H1 (cell line): ENCODE results near the gene PRG2. TPM values are rescaled to one million over a fixed set of nuclear protein-coding genes. Genes with fewer than 3 reads are reported as not detected.

Experiments
- CTCF ChIA-PET: fragments of 300-600 bp; sonication (Branson Sonifier 250); formaldehyde crosslinking; loops from one replicate; lab custom pipeline; 2021; ENCODE audit not compliant: partially characterized antibody; lab: Charles Lee
- POLR2A ChIA-PET: fragments of 300-600 bp; sonication (Branson Sonifier 250); formaldehyde crosslinking; loops from one replicate; lab custom pipeline; 2021; ENCODE audit warnings: inconsistent platforms; ENCODE audit not compliant: partially characterized antibody; lab: Charles Lee
- DNase-seq, 2 experiments: peaks; one replicate each; pipeline versions ENCODE4 v3.0.0 to v3.0.0-alpha.2; 2010 to 2022; ENCODE audit warnings: low spot score in 2 of 2, low read depth in 1 of 2, mixed read lengths in 1 of 2
- FAIRE-seq: peaks from 2 replicates; lab custom pipeline; 2011; peaks lifted over from hg19 to GRCh38; lab: Jason Lieb, UNC
- H2AFZ ChIP-seq: 2 replicates; pipeline ENCODE4 v1.8.1; 2012; ENCODE audit warnings: low read length, inconsistent platforms
- H2AK5ac ChIP-seq: 2 replicates; pipeline ENCODE4 v1.6.1; 2013; ENCODE audit warnings: low read depth, low read length
- H2BK120ac ChIP-seq: replicated peaks from 2 replicates; pipeline ENCODE3; 2013; ENCODE audit warnings: low read depth, low read length, inconsistent platforms
- H2BK12ac ChIP-seq: 2 replicates; pipeline ENCODE4 v1.6.1; 2013; ENCODE audit warnings: low read depth, low read length
- H2BK15ac ChIP-seq: 2 replicates; pipeline ENCODE4 v1.6.1; 2013; ENCODE audit warnings: low read length
- H2BK20ac ChIP-seq: 2 replicates; pipeline ENCODE4 v1.6.1; 2013; ENCODE audit warnings: low read length
- H2BK5ac ChIP-seq: 2 replicates; pipeline ENCODE4 v1.6.1; 2013; ENCODE audit warnings: low read depth, low read length
- H3K14ac ChIP-seq: 2 replicates; pipeline ENCODE4 v1.6.1; 2013; ENCODE audit warnings: inconsistent platforms; ENCODE audit not compliant: insufficient read length
- H3K18ac ChIP-seq: 2 replicates; pipeline ENCODE4 v1.6.1; 2013; ENCODE audit warnings: low read length; ENCODE audit errors: extremely low read depth
- H3K23ac ChIP-seq: 2 replicates; pipeline ENCODE4 v1.6.1; 2013; ENCODE audit warnings: inconsistent platforms; ENCODE audit not compliant: insufficient read length
- H3K23me2 ChIP-seq: 2 replicates; pipeline ENCODE4 v1.6.1; 2013; ENCODE audit warnings: low read depth, low read length
- H3K27ac ChIP-seq: 2 replicates; pipeline ENCODE4 v1.6.1; 2011; ENCODE audit warnings: low read depth, low read length, inconsistent platforms
- H3K27me3 ChIP-seq, 4 experiments: replicated peaks in 1 of 4; 1 replicate in 1 of 4; 2 replicates in 3 of 4; pipeline versions ENCODE4 v1.6.1 to v1.8.1; 2011 to 2013; ENCODE audit warnings: low read length in 3 of 4, mild to moderate bottlenecking in 3 of 4, inconsistent platforms in 2 of 4, mixed read lengths in 2 of 4, moderate library complexity in 1 of 4; ENCODE audit not compliant: control insufficient read depth in 3 of 4, insufficient read depth in 3 of 4; ENCODE audit errors: extremely low read depth in 1 of 4
- H3K36me3 ChIP-seq, 4 experiments: 2 replicates each; pipeline versions ENCODE4 v1.6.1 to v1.8.1; 2011 to 2013; ENCODE audit warnings: mild to moderate bottlenecking in 4 of 4, low read length in 3 of 4, moderate library complexity in 2 of 4, control low read depth in 1 of 4, inconsistent platforms in 1 of 4; ENCODE audit not compliant: insufficient read depth in 4 of 4, control insufficient read depth in 2 of 4
- H3K4ac ChIP-seq: replicated peaks from 2 replicates; pipeline ENCODE3; 2013; ENCODE audit warnings: low read length, low read depth, mixed read lengths, inconsistent platforms; ENCODE audit not compliant: insufficient read length
- H3K4me1 ChIP-seq, 4 experiments: replicated peaks in 1 of 4; 1 replicate in 1 of 4; 2 replicates in 3 of 4; pipeline versions ENCODE4 v1.6.1 to v1.8.1; 2011 to 2013; ENCODE audit warnings: low read length in 3 of 4, inconsistent platforms in 2 of 4, mixed read lengths in 1 of 4; ENCODE audit not compliant: insufficient read depth in 4 of 4, control insufficient read depth in 3 of 4
- H3K4me2 ChIP-seq, 2 experiments: 2 replicates each; pipeline versions ENCODE4 v1.6.1 to v1.8.1; 2011 to 2013; ENCODE audit warnings: low read depth in 2 of 2, low read length in 2 of 2, control low read depth in 1 of 2, inconsistent platforms in 1 of 2, mild to moderate bottlenecking in 1 of 2; ENCODE audit not compliant: insufficient read depth in 1 of 2
- H3K4me3 ChIP-seq, 4 experiments: fragments of 200-600, 300-600 bp in 1 of 4; sonication (generic), shearing (Covaris generic), sonication (Bioruptor Twin) in 1 of 4; 2 replicates each; pipeline versions ENCODE4 v1.5.1 to v1.8.1; 2011 to 2016; ENCODE audit warnings: low read length in 4 of 4, low read depth in 3 of 4, control low read depth in 2 of 4, inconsistent platforms in 2 of 4, mild to moderate bottlenecking in 2 of 4, mixed read lengths in 1 of 4, moderate library complexity in 1 of 4; ENCODE audit not compliant: insufficient read depth in 2 of 4; ENCODE audit errors: extremely low read depth in 1 of 4
- H3K56ac ChIP-seq: replicated peaks from 2 replicates; pipeline ENCODE3; 2013; ENCODE audit warnings: low read depth, mild to moderate bottlenecking, mixed read lengths, low read length, inconsistent platforms; ENCODE audit not compliant: insufficient read length
- H3K79me1 ChIP-seq: 2 replicates; pipeline ENCODE4 v1.6.1; 2013; ENCODE audit warnings: low read depth, low read length, control low read depth
- H3K79me2 ChIP-seq, 2 experiments: 2 replicates each; pipeline versions ENCODE4 v1.6.1 to v1.8.1; 2012 to 2013; ENCODE audit warnings: low read length in 2 of 2, mild to moderate bottlenecking in 2 of 2, inconsistent platforms in 1 of 2; ENCODE audit not compliant: insufficient read depth in 2 of 2, control insufficient read depth in 1 of 2
- H3K9ac ChIP-seq, 4 experiments: replicated peaks in 1 of 4; 1 replicate in 1 of 4; 2 replicates in 3 of 4; pipeline versions ENCODE4 v1.6.1 to v1.8.1; 2011 to 2013; ENCODE audit warnings: low read depth in 3 of 4, low read length in 3 of 4, control low read depth in 2 of 4, mild to moderate bottlenecking in 2 of 4, moderate library complexity in 2 of 4, inconsistent platforms in 1 of 4; ENCODE audit errors: extremely low read depth in 1 of 4
- H3K9me3 ChIP-seq, 2 experiments: 2 replicates each; pipeline versions ENCODE4 v1.6.1 to v1.8.1; 2012 to 2013; ENCODE audit warnings: mild to moderate bottlenecking in 2 of 2, moderate library complexity in 2 of 2, control low read depth in 1 of 2, inconsistent platforms in 1 of 2, low read depth in 1 of 2, low read length in 1 of 2, mixed read lengths in 1 of 2; ENCODE audit not compliant: insufficient read depth in 2 of 2
- H4K20me1 ChIP-seq, 2 experiments: replicated peaks in 1 of 2; 2 replicates each; pipeline versions ENCODE3 to v1.8.1; 2011 to 2013; ENCODE audit warnings: inconsistent platforms in 2 of 2, low read length in 2 of 2, mild to moderate bottlenecking in 1 of 2; ENCODE audit not compliant: insufficient read depth in 2 of 2, control insufficient read depth in 1 of 2
- H4K5ac ChIP-seq: 2 replicates; pipeline ENCODE4 v1.6.1; 2013; ENCODE audit warnings: low read length, low read depth, mixed read lengths, inconsistent platforms; ENCODE audit not compliant: insufficient read length
- H4K8ac ChIP-seq: 2 replicates; pipeline ENCODE4 v1.8.0; 2013; ENCODE audit warnings: mild to moderate bottlenecking, moderate library complexity, low read length, inconsistent platforms; ENCODE audit not compliant: insufficient read depth; ENCODE audit errors: extremely low read depth
- H4K91ac ChIP-seq: replicated peaks from 2 replicates; pipeline ENCODE3; 2013; ENCODE audit warnings: low read length, mixed read lengths, inconsistent platforms; ENCODE audit not compliant: insufficient read length
- CREB1 ChIP-seq: IDR thresholded peaks from 2 replicates; pipeline ENCODE4 v1.6.1; 2012; ENCODE audit warnings: inconsistent platforms
- SIN3A ChIP-seq, 2 experiments: IDR thresholded peaks in 1 of 2; conservative IDR thresholded peaks in 1 of 2; 2 replicates each; pipeline ENCODE4 v1.6.1; 2011 to 2012; ENCODE audit warnings: low read length in 2 of 2, improper control_type of control experiment in 1 of 2, low read depth in 1 of 2, mild to moderate bottlenecking in 1 of 2
- SIRT6 ChIP-seq: IDR thresholded peaks from one replicate; pipeline ENCODE4 v1.7.1; 2012; ENCODE audit warnings: low read length, inconsistent platforms
- TAF7 ChIP-seq: optimal IDR thresholded peaks from 2 replicates; pipeline ENCODE3; 2011; ENCODE audit warnings: low read depth, mild to moderate bottlenecking, inconsistent platforms, low read length, moderate library complexity, borderline replicate concordance
- WGBS, 2 experiments: shearing (Covaris generic) in 1 of 2; methylation state at CpG; one replicate each; pipeline versions ENCODE4 v1.1.6 to v1.1.7; 2013 to 2015; ENCODE audit warnings: low lambda C conversion rate in 2 of 2, mixed read lengths in 2 of 2, inconsistent platforms in 1 of 2, low coverage in 1 of 2, missing lambda C conversion rate in 1 of 2; ENCODE audit not compliant: insufficient replicate concordance in 2 of 2, insufficient coverage in 1 of 2, insufficient read length in 1 of 2; ENCODE audit errors: extremely low coverage in 1 of 2, missing lambda C conversion rate in 1 of 2; 5-methylcytosine and 5-hydroxymethylcytosine counted together
- polyA plus RNA-seq, 7 experiments: library from polyadenylated mRNA; depleted of rRNA in 3 of 7; stranded (reverse) in 5 of 7; unstranded in 2 of 7; fragments of >200 nt in 5 of 7; fragments of 200-250 nt in 2 of 7; gene quantifications; 1 replicate in 5 of 7; 2 replicates in 1 of 7; 4 replicates in 1 of 7; pipeline versions ENCODE4 v1.2.1 to v1.2.3, GENCODE V29; 2011 to 2013; ENCODE audit warnings: missing spikeins in 2 of 7, mixed read lengths in 2 of 7
- total RNA-seq: library from RNA; stranded (reverse); fragmentation: NEBNext Ultra II Directional; extraction: Animal tissue kit (Norgen Biotek cat#: 25700); gene quantifications from 2 replicates; pipeline ENCODE4 v1.2.1, GENCODE V29; 2021

The PRG2 gene
- total and polyA plus RNA-seq, 2 of the 8 experiments (the other 6 are each of a cell fraction or from before 2014, with no cell fraction given) = 0.32 TPM; not detected in 1

- H3K4me1 ChIP-seq = no peaks in the 10 kb centered on the region
- no peaks in the 10 kb centered on the region for H3K23me2 ChIP-seq
- no peak overlapping the region for H4K5ac ChIP-seq
- no peak overlapping the region for H3K4me3 ChIP-seq
- H3K79me1 ChIP-seq = no peaks in the 10 kb centered on the region; the same call in 1 of the 2 replicates
- CTCF ChIA-PET = interaction anchor here (1.4 kb wide), 2 partner anchors 64 to 84 kb away, joined by 4 to 6 read pairs; no protein-coding TSS in a partner anchor
- H2AFZ ChIP-seq = no peak overlapping the region
- POLR2A ChIA-PET = interaction anchor here (1.7 kb wide), 1 partner anchor 240 kb away, joined by 3 read pairs; the partner anchor contains the start of gene YPEL4
- no peak for DNase-seq
- no peak overlapping the region for H2AK5ac ChIP-seq
- H3K18ac ChIP-seq = no peak overlapping the region
- H2BK15ac ChIP-seq = no peak overlapping the region
- H4K8ac ChIP-seq = no peak overlapping the region
- H3K4ac ChIP-seq = no peak overlapping the region
- H2BK20ac ChIP-seq = no peak overlapping the region
- H2BK5ac ChIP-seq = no peak overlapping the region
- no peak overlapping the region for H3K56ac ChIP-seq
- no peaks in the 10 kb centered on the region for H3K27me3 ChIP-seq
- no peak overlapping the region for H2BK120ac ChIP-seq
- no peak overlapping the region for H3K9ac ChIP-seq
- no peaks in the 10 kb centered on the region for H3K9me3 ChIP-seq
- H2BK12ac ChIP-seq = no peak overlapping the region
- TF ChIP-seq SIRT6 (no peak), SIN3A (conservative IDR thresholded peaks at IDR 0.05 in 1 of 2, IDR thresholded peaks at IDR 0.05 in 1 of 2; ENCODE audit: low read depth in 1 of 2, low read length in 2 of 2) (no peak), TAF7 (no peak), CREB1 (no peak)
- TF ChIP-seq, all 59 proteins: peak for 0
- Histone ChIP-seq H3K14ac (no peak overlapping the region), H3K27ac (no peak overlapping the region), H3K4me2 (no peak overlapping the region), H4K91ac (no peak overlapping the region), H3K23ac (no peak overlapping the region), H3K36me3 (peaks cover 7 to 40% (median 27%) of the 10 kb centered on the region in 4 experiments; a peak in 6 of 8 replicates), H3K79me2 (no peaks in the 10 kb centered on the region), H4K20me1 (peaks cover 0 to 4% of the 10 kb centered on the region in 2 experiments)
- WGBS, 2 experiments = 89% methylated on average over 18 of the region's 18 CpGs; no CpG with 5 or more reads in 1 of the 2 experiments
- no peak for FAIRE-seq
Observed at GRCh38 chr11:57409321-57410100, 19.1 kb upstream of the PRG2 start.
